Prostate gland (tissue), 2 donors: ENCODE measurements around the gene SV2B. TPM values are rescaled to one million over a fixed set of nuclear protein-coding genes. Genes with fewer than 3 reads are reported as not detected.

Source experiments
- DNase-seq: peaks from one replicate; pipeline ENCODE4 v3.0.0-alpha.2; 2019; ENCODE audit warnings: low spot score
- H3K27ac ChIP-seq, 2 donors: fragments of 200-600 bp; sonication (generic); 2 replicates each; pipeline ENCODE4 v1.5.1; 2017 to 2019
- H3K27me3 ChIP-seq: fragments of 200-600 bp; sonication (generic); replicated peaks from 2 replicates; pipeline ENCODE4 v1.5.1; 2019; ENCODE audit not compliant: insufficient read depth
- H3K36me3 ChIP-seq, 2 donors: fragments of 200-600 bp; sonication (generic); 1 replicate in 1 of 2; 2 replicates in 1 of 2; pipeline versions ENCODE4 v1.5.1 to v1.8.1; 2017 to 2019
- H3K4me1 ChIP-seq: fragments of 200-600 bp; sonication (generic); replicated peaks from 2 replicates; pipeline ENCODE4 v1.5.1; 2019
- H3K4me3 ChIP-seq, 2 donors: fragments of 200-600 bp; sonication (generic); 2 replicates each; pipeline ENCODE4 v1.5.1; 2017 to 2019
- H3K9me3 ChIP-seq: fragments of 200-600 bp; sonication (generic); 2 replicates; pipeline ENCODE4 v1.5.1; 2017
- CTCF ChIP-seq, 4 experiments: fragments of 200-600 bp in 2 of 4; fragments of 450-650 bp in 2 of 4; sonication (generic) in 2 of 4; IDR thresholded peaks; 1 replicate in 3 of 4; 2 replicates in 1 of 4; pipeline ENCODE4 v1.5.1; 2016 to 2019; ENCODE audit warnings: antibody characterized with exemption in 4 of 4, mild to moderate bottlenecking in 2 of 4, moderate library complexity in 2 of 4
- POLR2A ChIP-seq: fragments of 450-650 bp; IDR thresholded peaks from one replicate; pipeline ENCODE4 v1.6.1; 2016; ENCODE audit warnings: antibody characterized with exemption, mild to moderate bottlenecking
- POLR2AphosphoS5 ChIP-seq: sonication (generic); formaldehyde crosslinking; IDR thresholded peaks from one replicate; pipeline ENCODE4 v1.6.1; 2017; ENCODE audit warnings: antibody characterized with exemption
- WGBS: methylation state at CpG from one replicate; pipeline ENCODE4 v1.1.5; 2018; 5-methylcytosine and 5-hydroxymethylcytosine counted together
- intact Hi-C: fragments of 100-400 bp; cut with DNase I; formaldehyde crosslinking; loops from one replicate; pipeline ENCODE4 v1.14.2; 2022
- total RNA-seq, 2 donors: library from RNA; depleted of rRNA; stranded (reverse); fragments of >200 nt; gene quantifications; one replicate each; pipeline ENCODE4 v1.1.0, GENCODE V29; 2016

SV2B gene
- total RNA-seq, 2 donors from 2014 or later: 2.3 to 5.4 TPM

DNA sequence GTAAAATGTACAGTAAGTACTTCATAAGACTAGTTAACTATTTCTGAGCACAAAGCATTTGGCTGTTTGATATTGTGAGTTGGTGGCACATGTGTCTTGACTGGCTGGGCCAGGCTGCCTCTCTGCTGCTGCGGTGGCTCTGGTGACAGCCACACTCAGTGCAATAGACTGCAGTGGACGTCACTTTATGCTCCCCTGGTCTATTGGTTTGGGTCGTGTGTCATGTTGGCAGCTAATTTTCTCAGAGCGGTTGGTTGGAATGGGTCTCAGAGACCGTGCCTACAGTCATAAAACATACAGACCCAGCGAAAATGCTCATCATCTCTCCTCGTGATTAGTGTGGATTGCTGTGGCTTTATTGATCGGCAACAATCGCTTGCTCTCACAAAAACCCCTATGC, 71.3 kb downstream of the SV2B start:
- TF ChIP-seq POLR2A: no peak
- no peak for TF ChIP-seq CTCF (IDR thresholded peaks at IDR 0.05)
- TF ChIP-seq POLR2AphosphoS5: no peak
- H3K9me3 ChIP-seq: no peaks in the 10 kb centered on the region
- no peaks in the 10 kb centered on the region for H3K4me1 ChIP-seq
- H3K27ac ChIP-seq: no peak overlapping the region
- no peak overlapping the region for H3K4me3 ChIP-seq
- H3K27me3 ChIP-seq: no peaks in the 10 kb centered on the region
- no peaks in the 10 kb centered on the region for H3K36me3 ChIP-seq
- DNase-seq: no peak
- 63% methylated on average over 9 of the region's 9 CpGs for WGBS
- intact Hi-C loops: no loop called here

DNA sequence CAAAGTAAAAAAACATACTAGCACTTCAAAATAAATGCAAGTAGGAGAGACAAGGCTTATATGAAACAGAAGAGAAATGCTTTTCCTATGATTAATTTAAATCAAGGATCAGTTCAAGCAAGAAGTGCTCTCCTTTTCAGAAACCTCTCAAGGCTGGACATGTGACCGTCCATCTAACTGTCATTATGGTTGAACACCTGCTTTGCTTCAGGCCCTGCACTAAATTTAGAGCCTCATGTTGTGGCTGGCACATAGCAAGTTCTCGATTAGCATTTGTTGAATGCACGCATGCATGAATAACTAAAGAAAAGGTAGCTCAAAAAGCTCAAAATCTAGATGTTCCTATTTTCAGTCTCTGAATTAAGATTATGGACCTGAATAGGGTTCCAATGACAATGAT, 82.0 kb downstream of the SV2B start:
- Histone ChIP-seq H3K4me1 (no peaks in the 10 kb centered on the region), H3K4me3 (no peak overlapping the region), H3K36me3 (no peaks in the 10 kb centered on the region), H3K27ac (no peak overlapping the region), H3K9me3 (no peaks in the 10 kb centered on the region), H3K27me3 (no peaks in the 10 kb centered on the region)
- TF ChIP-seq CTCF (IDR thresholded peaks at IDR 0.05): no peak
- no peak for TF ChIP-seq POLR2A
- no peak for TF ChIP-seq POLR2AphosphoS5
- intact Hi-C loops: no loop called here
- 75% methylated on average over 3 of the region's 3 CpGs for WGBS
- DNase-seq: no peak

DNA sequence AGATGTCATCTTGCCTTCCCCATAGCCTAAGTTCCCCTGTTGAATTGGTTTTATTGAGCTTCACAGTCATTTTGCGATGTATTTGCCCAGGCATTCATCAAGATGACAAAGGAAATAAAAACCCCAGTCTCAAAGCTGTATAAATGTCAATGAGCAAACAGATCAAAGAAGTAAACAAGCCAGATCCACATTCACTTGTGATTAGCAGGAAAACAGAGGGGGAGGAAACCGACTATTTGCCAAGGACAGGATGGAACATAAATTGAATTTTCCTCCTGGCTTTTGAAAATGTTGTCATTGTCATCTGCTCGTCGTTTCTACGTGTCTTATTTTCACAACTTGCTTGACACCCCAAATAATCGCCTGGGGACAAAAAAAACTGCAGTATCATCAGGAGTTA, 83.5 kb downstream of the SV2B start:
- Histone ChIP-seq H3K4me1 (no peaks in the 10 kb centered on the region), H3K27ac (no peak overlapping the region), H3K36me3 (no peaks in the 10 kb centered on the region), H3K4me3 (no peak overlapping the region), H3K9me3 (no peaks in the 10 kb centered on the region), H3K27me3 (no peaks in the 10 kb centered on the region)
- TF ChIP-seq POLR2AphosphoS5: no peak
- no peak for TF ChIP-seq CTCF (IDR thresholded peaks at IDR 0.05)
- no peak for TF ChIP-seq POLR2A
- intact Hi-C loops: no loop called here
- WGBS: 22% methylated on average over 6 of the region's 6 CpGs
- DNase-seq: no peak

- TF ChIP-seq POLR2A: no peak
- no peak for TF ChIP-seq POLR2AphosphoS5
- TF ChIP-seq CTCF (IDR thresholded peaks at IDR 0.05): no peak
- H3K27me3 ChIP-seq: no peaks in the 10 kb centered on the region
- no peak for DNase-seq
- no peak overlapping the region for H3K4me3 ChIP-seq
- intact Hi-C loops: no loop called here
- 88% methylated on average over 2 of the region's 2 CpGs for WGBS
- H3K36me3 ChIP-seq: no peaks in the 10 kb centered on the region
- H3K4me1 ChIP-seq: no peaks in the 10 kb centered on the region
- H3K9me3 ChIP-seq: no peaks in the 10 kb centered on the region
- no peak overlapping the region for H3K27ac ChIP-seq
These were observed 84.4 kb downstream of the SV2B start for GRCh38 chr15:91184441-91184840.

DNA sequence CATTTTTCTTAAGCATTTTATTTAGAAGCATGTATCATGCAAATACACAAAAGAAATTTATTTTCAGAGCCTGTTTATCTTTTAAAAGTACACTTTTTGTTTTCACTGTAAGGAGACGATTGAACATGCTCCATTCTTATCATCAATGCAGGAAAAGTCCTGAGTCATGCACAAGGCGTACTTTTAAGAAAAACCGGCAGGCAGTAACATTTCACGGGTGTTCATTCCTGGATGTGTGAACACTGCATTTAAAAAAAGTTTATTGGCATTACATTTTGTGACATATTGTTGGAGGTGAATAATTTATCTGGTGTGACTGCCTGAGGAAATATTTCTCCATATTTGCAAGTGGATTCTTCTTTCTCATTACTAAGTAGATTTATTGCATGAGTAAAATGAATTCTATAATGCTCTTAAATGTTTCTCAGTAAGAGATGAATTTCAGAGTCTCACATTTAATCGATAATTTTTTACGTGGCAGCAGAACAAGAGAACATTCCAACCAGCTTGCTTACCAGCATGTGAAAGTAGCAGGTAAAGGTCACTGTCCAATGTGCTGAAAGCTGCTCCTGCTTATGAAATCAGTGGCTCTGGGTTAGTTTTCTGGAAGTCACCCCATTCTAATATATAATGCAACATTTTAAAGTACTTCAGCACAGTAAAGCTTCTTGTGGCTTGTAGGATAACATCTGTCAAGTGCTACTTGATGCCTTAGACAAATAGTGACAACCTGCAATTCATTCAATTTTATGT, 87.0 kb downstream of the SV2B start:
- no peaks in the 10 kb centered on the region for H3K9me3 ChIP-seq
- no peaks in the 10 kb centered on the region for H3K36me3 ChIP-seq
- H3K27ac ChIP-seq: no peak overlapping the region
- TF ChIP-seq POLR2A (no peak), CTCF (IDR thresholded peaks at IDR 0.05) (no peak), POLR2AphosphoS5 (no peak)
- intact Hi-C loops: no loop called here
- H3K4me1 ChIP-seq: no peaks in the 10 kb centered on the region
- H3K4me3 ChIP-seq: no peak overlapping the region
- H3K27me3 ChIP-seq: no peaks in the 10 kb centered on the region
- no peak for DNase-seq
- 29% methylated on average over 6 of the region's 6 CpGs for WGBS
